OCI-LY7 (cell line): ENCODE measurements around the gene STARD3. TPM values are rescaled to one million over a fixed set of nuclear protein-coding genes. Genes with fewer than 3 reads are reported as not detected.

ENCODE experiments used
- BruUV-seq: library from RNA; stranded (reverse); fragments of 400-500 nt; replicated peaks from 2 replicates; lab custom pipeline; 2021; lab: Mats Ljungman, UMichigan
- CTCF ChIA-PET: fragments of 300-600 bp; sonication (Branson Sonifier 250); formaldehyde crosslinking; loops from one replicate; lab custom pipeline; 2022; ENCODE audit warnings: antibody characterized with exemption; ENCODE audit not compliant: unreplicated experiment; lab: Charles Lee
- POLR2A ChIA-PET: fragments of 300-600 bp; sonication (Branson Sonifier 250); formaldehyde crosslinking; loops from one replicate; lab custom pipeline; 2022; ENCODE audit warnings: antibody characterized with exemption; lab: Charles Lee
- DNase-seq: peaks from one replicate; pipeline ENCODE4 v3.0.0-alpha.2; 2015; ENCODE audit warnings: low spot score
- H2AFZ ChIP-seq: fragments of 200-600 bp; sonication (generic), shearing (Covaris generic); 2 replicates; pipeline ENCODE4 v1.6.1; 2014; ENCODE audit warnings: mild to moderate bottlenecking, antibody characterized with exemption, low read length, moderate library complexity
- H3K27ac ChIP-seq: fragments of 200-600 bp; sonication (generic); 2 replicates; pipeline ENCODE4 v1.5.1; 2014; ENCODE audit warnings: mixed run types, low read depth, mild to moderate bottlenecking, moderate library complexity, low read length, inconsistent platforms; ENCODE audit not compliant: poor library complexity, severe bottlenecking
- H3K36me3 ChIP-seq: fragments of 200-600 bp; sonication (generic); 2 replicates; pipeline ENCODE4 v1.6.1; 2014; ENCODE audit warnings: mild to moderate bottlenecking, antibody characterized with exemption, low read length, moderate library complexity, mixed read lengths; ENCODE audit not compliant: insufficient read depth
- H3K4me1 ChIP-seq: fragments of 200-600 bp; sonication (generic); 2 replicates; pipeline ENCODE4 v1.5.1; 2014; ENCODE audit warnings: mild to moderate bottlenecking, low read length; ENCODE audit not compliant: insufficient read depth, poor library complexity, severe bottlenecking
- H3K4me2 ChIP-seq: fragments of 200-600 bp; sonication (generic); 2 replicates; pipeline ENCODE4 v1.6.1; 2014; ENCODE audit warnings: mild to moderate bottlenecking, low read length
- H3K4me3 ChIP-seq: fragments of 200-600 bp; sonication (generic); 2 replicates; pipeline ENCODE4 v1.5.1; 2014; ENCODE audit warnings: mild to moderate bottlenecking, low read depth, low read length; ENCODE audit not compliant: poor library complexity, severe bottlenecking
- H3K79me2 ChIP-seq: fragments of 200-600 bp; sonication (generic); 2 replicates; pipeline ENCODE4 v1.6.1; 2016; ENCODE audit warnings: low read depth, mild to moderate bottlenecking, low read length, moderate library complexity, mixed read lengths; ENCODE audit not compliant: insufficient read depth
- H3K9me2 ChIP-seq: fragments of 200-600 bp; sonication (generic); 2 replicates; pipeline ENCODE4 v1.6.1; 2016; ENCODE audit warnings: mild to moderate bottlenecking, low read length, mixed read lengths; ENCODE audit not compliant: insufficient read depth
- H3K9me3 ChIP-seq: fragments of 200-600 bp; sonication (generic); 2 replicates; pipeline ENCODE4 v1.6.1; 2014; ENCODE audit warnings: mild to moderate bottlenecking, mixed run types, low read length, mixed read lengths
- H4K20me1 ChIP-seq: fragments of 200-600 bp; sonication (generic); 2 replicates; pipeline ENCODE4 v1.6.1; 2014; ENCODE audit warnings: mild to moderate bottlenecking, antibody characterized with exemption, low read length, moderate library complexity, mixed read lengths; ENCODE audit not compliant: insufficient read depth
- CTCF ChIP-seq: fragments of 200-600 bp; sonication (generic); conservative IDR thresholded peaks from 2 replicates; pipeline ENCODE4 v1.5.1; 2014; ENCODE audit warnings: mild to moderate bottlenecking, antibody characterized with exemption, low read length, moderate library complexity, mixed read lengths
- EZH2phosphoT487 ChIP-seq: fragments of 200-600 bp; sonication (generic); IDR thresholded peaks from 2 replicates; pipeline ENCODE4 v1.6.1; 2018; ENCODE audit warnings: low read depth, borderline replicate concordance, mild to moderate bottlenecking, mixed run types, antibody characterized with exemption, low read length, moderate library complexity, mixed read lengths
- intact Hi-C: fragments of 100-400 bp; cut with micrococcal nuclease; formaldehyde crosslinking; loops from one replicate; pipeline ENCODE4 v1.10.0; 2022; ENCODE audit not compliant: unreplicated experiment
- total RNA-seq, 2 experiments: library from RNA; depleted of rRNA in 1 of 2; stranded (reverse); fragments of >200 nt in 1 of 2; shearing (Covaris generic) in 1 of 2; gene quantifications; 2 replicates each; pipeline ENCODE4 v1.2.3, GENCODE V29; 2014 to 2022

Gene STARD3
- total RNA-seq, 2 experiments from 2014 or later, result 36.5 to 54.2 TPM

- H3K9me2 ChIP-seq, result no peaks in the 10 kb centered on the region
- H3K4me2 ChIP-seq, result peak overlapping the region; percentile 14; the same call in 1 of the 2 replicates
- POLR2A ChIA-PET, result interaction anchor here (0.6 to 1.2 kb wide), 2 partner anchors 16 to 77 kb away, joined by 3 to 5 read pairs; partner anchors contain the start of gene PGAP3
Observed at GRCh38 chr17:39671651-39672521, 34.9 kb downstream of the STARD3 start.

GRCh38 chr17:39672522-39673334, 35.8 kb downstream of the STARD3 start:
- no peaks in the 10 kb centered on the region for H4K20me1 ChIP-seq
- POLR2A ChIA-PET, result no interaction called here
- H3K27ac ChIP-seq, result no peak overlapping the region
- no peaks in the 10 kb centered on the region for H3K36me3 ChIP-seq
- H2AFZ ChIP-seq, result no peak overlapping the region
- intact Hi-C loops, result loop anchor here (1.0 kb wide), 2 partner anchors 50 to 82 kb away; no protein-coding TSS in a partner anchor
- H3K4me3 ChIP-seq, result no peak overlapping the region
- DNase-seq, result no peak
- no peaks in the 10 kb centered on the region for H3K9me2 ChIP-seq
- no peaks in the 10 kb centered on the region for H3K79me2 ChIP-seq
- peaks cover 26% of the 10 kb centered on the region for H3K4me1 ChIP-seq
- peak; percentile 46 for TF ChIP-seq CTCF
- no peak for TF ChIP-seq EZH2phosphoT487
- no peak overlapping the region for H3K4me2 ChIP-seq
- BruUV-seq, result no TSS peak
- CTCF ChIA-PET, result interaction anchor here (0.6 kb wide), 1 partner anchor 120 kb away, joined by 3 read pairs; no protein-coding TSS in a partner anchor
- H3K9me3 ChIP-seq, result no peaks in the 10 kb centered on the region

More at GRCh38 chr17:39671651-39672521, 34.9 kb downstream of the STARD3 start:
- no peaks in the 10 kb centered on the region for H3K79me2 ChIP-seq
- no peaks in the 10 kb centered on the region for H3K9me3 ChIP-seq
- intact Hi-C loops, result loop anchor here (1.0 kb wide), 2 partner anchors 50 to 82 kb away; no protein-coding TSS in a partner anchor
- peaks cover 26% of the 10 kb centered on the region for H3K4me1 ChIP-seq
- BruUV-seq, result no TSS peak
- no peak overlapping the region for H2AFZ ChIP-seq
- H3K27ac ChIP-seq, result no peak overlapping the region
- H3K4me3 ChIP-seq, result no peak overlapping the region
- DNase-seq, result peak; percentile 52
- H4K20me1 ChIP-seq, result no peaks in the 10 kb centered on the region
- CTCF ChIA-PET, result interaction anchor here (0.6 to 1.2 kb wide), 3 partner anchors 12 to 120 kb away, joined by 3 to 4 read pairs (median 3); partner anchors contain the start of gene PGAP3
- no peak for TF ChIP-seq EZH2phosphoT487
- TF ChIP-seq CTCF, result peak; percentile 88
- no peaks in the 10 kb centered on the region for H3K36me3 ChIP-seq
